ENCODE measurements around the gene LRP5.
"Not testable (repeated sequence)": the region's sequence is repeated elsewhere in the genome, so short reads cannot be mapped to it uniquely, and the experiment has no call there.

Gene LRP5

DNA sequence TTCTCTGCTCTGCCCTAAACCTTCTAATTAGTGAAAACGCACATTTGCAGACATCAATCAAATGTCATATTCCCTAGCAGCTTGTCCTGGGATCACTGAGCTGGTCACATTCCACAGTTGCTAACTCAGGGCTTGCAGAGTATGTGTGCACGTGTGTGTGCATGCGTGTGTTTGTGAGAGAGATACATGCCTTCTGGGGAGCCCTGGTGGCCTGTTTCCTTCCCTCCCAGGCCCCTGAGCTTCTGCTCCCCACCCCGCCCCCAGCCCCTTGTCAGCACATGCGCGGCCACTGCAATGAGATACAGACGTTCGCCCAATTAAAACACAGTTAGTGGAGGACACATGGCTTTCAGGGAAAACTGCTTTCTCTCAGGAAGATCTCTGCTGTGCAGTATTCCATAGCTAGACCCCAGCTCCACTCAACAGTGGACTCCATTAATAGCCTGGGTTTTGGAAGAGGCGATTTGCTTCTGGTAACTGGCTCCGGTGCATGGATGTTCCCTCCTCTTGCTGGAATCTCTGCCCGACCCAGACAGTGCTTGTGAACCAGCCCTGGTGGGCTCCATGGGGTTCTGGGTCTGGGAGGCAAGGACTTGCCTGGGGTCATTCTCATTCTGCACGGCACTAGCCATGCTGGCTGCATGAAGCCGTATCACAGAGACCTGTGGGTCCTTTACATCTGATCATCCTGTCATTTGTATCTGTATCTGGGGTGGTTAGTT is 17.7 kb downstream of the LRP5 start:
- no peak for DNase-seq

DNA sequence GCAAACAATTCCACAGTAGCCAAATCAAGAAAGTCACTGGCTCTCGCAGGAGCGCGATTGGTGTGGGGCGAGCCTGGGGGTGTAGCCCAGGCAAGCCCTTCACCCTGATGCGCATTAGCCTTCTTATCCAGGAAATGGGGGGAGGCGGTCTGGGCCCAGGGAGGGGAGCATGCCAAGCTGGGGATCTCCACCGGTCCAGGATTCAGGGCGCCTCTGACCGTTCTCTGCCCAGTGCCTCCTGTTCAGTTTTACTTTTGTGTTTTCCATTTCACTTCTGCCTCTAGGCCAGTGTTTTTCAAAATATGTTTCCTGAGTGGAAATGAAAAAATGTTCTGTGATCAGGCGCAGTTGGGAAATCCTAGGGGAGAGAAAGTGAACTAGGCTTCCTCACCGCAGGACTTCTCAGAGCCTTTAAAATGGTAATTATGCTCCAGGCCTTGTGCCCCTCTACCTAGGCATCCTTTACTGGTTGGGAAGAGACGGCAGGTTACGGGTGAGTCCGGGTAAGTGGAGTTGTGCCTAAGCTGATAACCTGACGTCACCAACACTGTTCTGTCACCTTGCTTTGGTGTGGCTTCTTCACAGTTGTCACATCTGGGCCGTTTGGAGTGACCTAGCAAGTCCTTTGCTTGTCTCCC is 18.4 kb downstream of the LRP5 start:
- no peak for DNase-seq

DNA sequence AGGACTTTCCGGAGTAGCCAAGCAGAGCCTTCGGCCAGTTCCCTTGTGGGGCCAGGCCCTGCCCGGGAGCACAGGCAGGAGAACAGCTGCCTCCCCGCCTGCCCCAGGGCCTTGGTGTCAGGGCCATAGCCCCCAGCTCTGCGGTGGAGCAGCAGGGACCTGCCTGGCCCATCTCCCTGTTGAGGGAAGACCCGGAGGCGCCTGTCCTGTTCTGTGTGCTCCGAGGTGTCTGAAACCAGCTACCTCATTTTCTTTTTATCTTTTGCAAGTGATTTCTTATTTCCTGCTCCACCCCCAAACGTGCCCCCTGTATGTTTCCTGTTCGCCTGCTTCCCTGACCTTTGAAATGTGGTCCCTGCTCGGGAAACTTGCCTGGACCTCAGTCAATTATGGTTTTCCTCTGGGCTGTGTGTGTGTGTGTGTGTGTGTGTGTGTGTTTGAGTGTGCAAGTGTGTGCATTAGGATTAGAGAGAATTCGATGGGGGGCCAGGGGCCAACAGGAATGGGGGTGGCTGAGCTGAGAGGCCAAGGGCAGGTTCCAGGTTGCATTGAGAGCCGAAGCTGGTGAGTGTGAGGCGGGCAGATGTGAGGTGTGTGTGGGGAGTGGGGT is 19.1 kb downstream of the LRP5 start:
- DNase-seq: peak; percentile 9

DNA sequence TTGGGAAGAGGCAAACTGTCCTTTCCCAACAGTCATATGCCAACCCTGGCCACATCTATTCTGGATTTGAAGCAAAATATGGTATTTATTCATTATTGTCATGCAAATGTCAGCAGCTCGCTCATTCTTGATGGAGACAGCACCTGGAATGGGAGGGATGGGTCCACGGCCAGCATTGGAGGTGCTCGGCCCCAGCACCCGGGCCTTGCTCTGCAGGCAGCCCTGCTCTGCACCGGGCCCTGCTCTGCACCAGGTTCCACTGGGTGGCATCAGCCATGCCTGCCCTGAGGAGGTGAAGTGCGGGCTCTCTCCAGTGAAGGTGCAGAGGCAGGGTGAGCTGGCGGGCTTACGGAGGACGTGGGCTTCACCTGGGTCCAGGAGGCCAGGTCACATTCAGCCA is 19.8 kb downstream of the LRP5 start:
- DNase-seq: no peak

DNA sequence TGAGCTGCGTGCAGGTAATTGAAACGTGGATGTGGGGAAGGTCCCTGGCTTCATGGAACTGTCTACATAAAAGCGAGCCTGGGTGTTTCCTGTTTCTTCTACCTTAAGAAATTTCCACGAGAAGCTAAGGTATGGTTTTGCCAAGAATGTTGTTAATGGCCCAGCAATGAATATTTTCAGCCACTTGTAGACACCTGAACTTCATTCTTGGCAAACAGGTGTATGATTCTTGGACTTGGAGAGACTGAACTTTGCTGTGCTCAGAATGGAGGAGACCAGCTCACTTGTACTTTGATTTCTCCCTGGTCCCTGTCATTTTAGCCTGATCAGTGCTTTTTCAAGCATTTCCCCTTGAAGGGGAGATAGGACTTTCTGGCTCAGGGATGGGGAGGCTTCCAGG is 20.8 kb downstream of the LRP5 start:
- no peak for DNase-seq

DNA sequence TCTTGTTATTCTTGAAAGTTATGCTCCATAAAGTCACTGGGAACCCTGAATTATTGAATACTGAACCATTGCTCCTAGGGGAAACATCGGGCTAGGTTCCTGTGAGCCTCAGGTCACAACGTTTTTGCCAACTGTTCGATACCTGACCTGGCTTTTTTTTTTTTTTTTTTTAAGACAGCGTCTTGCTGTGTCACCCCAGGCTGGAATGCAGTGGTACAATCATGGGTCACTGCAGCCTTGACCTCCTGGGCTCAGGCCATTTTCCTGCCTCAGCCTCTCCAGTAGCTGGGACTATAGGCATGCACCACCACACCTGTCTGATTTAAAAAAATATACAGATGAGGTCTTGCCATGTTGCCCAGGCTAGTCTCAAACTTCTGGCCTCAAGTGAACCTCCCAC is 22.5 kb downstream of the LRP5 start:
- no peak for DNase-seq

DNA sequence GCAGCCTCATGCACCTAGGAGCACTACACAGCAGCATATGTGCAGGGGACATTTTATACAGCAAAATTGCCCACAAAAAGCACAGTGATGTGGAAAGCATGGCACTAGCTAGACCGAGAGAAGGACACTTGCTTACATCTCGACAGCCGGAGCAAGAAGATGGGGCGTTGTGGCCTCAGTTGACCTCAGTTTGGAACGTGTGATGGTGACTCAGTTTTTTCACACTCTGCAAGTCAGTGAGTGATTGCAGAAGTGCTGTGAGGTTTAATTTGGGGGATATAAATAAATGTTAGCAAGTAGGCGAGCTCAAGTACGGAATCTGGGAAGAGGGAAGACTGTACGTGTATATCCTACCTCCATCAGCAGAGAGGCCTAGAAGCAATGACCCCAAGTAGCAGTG is 23.3 kb downstream of the LRP5 start:
- no peak for DNase-seq

DNA sequence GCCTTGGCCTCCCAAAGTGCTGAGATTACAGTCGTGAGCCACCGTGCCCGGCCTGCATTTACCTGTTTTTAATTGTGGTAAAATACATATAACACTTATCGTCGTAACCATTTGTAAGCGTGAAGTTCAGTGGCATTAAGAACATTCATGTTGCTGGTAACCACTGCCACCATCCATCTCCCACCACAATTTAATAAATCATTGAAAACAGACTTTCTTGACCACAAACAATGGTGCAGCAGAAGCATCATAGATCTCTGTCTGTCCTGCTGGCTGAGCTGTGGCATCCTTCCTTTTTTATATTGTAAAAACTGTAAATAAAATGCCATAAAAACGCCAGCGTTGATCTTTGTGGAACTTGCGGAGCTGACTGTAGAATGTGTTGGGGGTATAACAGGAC is 24.3 kb downstream of the LRP5 start:
- DNase-seq: no peak

DNA sequence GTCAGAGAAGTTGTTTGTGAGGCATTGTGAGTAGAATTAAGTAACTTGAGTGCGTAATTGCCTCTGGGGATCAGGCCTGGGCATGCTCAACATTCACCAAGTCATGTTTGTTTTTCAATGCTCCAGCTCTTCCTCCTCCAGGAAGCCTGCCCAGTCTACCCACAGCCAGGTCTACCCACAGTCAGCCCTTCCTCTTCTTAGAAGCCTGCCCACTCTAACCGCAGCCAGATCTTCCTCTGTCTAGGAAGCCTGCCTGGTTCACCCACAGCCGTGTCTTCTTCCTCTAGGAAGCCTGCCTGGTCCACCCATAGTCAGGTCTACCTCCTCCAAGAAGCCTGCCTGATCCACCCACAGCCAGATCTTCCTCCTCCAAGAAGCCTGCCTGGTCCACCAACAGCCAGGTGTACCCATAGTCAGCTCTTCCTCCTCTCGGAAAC is 25.0 kb downstream of the LRP5 start:
- no peak for DNase-seq

DNA sequence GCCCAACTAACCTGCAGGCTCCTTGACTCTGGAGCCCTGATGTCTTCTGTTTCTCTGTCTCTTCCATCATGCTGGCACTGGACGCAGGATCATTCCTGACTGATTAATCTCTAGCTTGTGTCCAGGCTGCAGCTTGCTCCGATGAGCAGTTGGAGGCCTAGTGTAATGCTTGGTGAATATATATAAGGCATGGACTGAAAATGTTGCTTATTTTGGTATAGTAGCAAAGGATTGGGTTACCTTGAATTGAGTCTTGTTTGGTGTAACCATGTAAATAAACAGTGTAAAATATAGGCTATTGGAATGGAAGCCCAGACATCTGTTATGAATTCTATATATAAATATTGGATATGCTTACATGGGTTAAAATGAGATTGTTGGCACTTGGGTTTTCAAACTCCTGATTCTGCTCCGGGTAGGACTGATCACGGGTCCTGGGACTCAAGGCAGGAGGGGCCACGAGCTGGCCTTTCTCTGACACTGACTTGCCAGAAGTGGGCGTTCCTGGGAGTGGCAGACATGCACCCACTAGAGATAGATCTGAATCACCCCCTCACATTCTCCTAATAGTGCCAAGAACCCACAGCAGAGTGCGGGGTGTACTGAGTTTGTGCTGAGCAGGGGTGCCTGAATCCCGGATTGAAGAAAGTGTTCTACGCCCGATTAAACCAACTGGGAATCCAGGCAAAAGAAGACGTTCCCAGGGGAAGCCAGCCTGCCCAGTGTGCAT is 25.8 kb downstream of the LRP5 start:
- no peak for DNase-seq

DNA sequence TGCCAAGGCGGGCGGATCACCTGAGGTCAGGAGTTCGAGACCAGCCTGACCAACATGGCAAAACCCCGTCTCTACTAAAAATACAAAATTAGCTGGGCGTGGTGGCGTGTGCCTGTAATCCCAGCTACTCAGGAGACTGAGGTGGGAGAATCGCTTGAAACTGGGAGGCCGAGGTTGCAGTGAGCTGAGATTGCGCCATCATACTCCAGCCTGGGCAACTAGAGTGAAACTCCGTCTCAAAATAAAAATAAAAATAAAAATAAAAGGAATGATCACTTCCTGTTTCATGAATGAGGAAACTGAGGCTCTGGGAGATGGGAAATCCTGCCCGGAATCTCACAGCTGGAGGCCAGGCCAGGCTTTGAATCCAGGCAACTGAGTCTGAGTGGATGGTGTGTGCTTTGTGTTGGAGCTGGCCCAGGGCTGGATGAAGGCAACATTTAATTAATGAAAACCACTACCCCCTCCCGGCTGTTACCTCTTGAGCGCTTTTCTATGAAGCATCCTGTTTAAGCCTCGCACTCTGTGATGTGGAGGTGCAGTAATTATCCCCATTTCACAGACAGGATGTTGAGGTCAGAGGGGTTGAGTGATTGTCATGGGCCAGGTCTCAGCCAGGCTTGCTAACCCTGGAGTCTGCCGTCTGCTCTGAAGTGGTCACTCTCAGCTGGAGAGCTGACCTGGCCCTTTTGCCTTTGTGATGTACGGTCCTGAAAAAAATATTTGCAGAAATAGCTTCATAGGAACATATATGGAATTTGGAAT is 27.8 kb downstream of the LRP5 start:
- DNase-seq: peak; percentile 61

DNA sequence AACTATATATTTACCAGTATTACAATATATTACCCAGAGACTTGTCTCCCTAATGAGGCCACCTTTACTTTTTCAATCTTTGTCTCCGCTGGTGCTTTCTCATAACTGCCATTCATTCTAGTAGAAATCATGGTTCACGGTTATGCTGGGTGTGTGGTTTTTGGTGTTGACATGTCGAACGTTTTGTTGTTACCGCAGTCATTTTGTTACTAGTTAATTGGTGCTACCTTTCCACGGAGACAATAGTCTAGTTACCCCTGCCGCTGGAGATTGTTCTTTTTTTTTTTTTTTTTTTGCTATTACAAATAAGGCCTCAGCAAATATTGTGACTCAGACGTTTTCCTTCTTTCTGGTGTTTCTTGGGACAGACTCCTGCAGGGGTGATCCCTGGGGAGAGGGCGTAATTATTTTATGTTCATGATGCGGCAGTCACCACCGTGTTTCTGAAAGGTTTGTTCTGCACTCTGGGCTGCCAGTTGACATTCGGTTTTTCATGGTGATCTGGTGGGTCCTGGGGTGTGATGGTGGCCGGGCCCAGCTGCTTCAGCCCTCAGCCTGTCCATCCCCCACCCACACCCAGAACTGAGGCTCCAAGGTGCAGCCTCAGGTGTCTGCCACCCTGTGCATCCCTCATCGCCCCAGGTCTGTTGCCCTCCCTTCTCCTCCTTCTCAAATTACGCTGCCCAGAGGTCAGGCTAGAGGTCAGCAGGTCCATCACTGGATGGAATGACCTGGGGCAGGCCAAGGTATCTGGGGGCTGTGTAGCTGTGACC is 28.6 kb downstream of the LRP5 start:
- DNase-seq: peak; percentile 38

DNA sequence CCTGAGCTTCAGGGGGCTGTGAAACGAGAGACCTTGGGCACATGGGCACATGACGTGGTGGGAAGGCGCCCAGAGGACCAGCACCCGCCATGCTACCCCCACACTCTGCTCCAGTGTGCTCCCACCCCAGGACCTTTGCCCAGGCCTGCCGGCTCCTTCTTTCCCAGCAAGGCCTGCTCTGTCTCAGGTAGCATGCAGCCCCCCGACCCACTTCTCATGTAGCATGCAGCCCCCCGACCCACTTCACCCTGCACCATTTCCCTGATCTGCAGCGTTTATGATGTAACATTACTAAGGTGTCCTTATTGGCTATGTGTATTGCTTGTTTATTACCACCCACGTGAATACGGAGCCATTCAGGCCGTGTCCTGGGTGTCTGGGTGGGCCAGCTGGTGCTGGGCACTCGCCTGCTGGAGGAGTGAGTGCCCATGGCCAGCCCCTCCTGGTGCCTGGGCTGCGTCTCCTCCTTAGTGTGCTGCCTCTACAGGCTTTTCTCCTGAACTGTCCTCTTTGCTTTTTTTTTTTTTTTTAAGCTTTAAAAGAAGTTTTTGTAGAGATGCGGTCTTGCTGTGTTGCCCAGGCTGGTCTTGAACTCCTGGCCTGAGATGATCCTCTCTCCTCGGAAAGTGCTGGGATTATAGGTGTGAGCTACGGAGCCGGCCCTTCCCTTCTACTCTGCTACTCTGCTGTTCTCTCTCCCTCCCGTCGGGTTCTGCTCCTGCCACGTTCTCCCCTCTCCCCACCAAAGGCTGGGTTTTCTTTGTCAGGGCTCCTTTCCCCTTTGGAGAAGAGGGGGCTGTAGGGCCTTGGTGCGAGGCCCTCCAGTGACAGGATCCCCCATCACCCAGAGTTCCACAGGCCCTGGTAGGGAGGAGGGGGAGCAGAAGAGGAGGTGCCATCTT is 29.4 kb downstream of the LRP5 start:
- no peak for DNase-seq

DNA sequence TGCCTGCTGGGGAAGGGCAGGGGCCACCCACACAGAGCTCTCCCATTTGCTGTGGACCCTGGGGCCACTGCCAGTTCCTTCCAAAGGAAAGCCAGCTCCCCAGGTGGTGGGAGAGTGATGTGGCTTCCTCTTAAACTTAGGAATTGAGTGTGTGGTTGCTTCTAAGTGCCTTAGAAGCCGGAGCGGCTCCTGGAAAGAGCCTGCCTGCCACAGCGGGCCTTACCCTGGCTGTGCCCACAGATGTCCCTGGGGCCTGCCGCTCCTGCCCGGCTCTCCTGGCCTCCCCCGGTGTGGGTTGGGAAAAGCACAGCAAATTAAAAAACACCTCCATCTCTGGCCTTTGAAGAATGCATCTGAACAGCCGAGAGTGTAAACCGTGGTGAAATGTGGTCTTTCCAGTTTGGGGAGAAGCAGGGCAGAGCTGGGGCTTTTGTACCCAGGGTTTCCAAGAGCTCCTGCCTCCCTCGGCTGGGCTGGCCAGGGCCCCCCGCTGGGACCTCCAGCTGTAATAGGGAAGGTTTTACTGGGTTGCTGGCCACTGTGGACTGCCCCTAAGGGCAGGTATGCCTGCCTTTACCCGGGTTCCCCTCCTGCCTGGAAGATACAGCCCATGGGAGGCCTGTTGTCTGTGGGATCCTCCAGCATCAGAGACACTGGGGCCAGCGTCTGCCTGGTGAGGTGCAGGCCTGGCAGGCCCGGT is 30.2 kb downstream of the LRP5 start:
- DNase-seq: no peak

DNA sequence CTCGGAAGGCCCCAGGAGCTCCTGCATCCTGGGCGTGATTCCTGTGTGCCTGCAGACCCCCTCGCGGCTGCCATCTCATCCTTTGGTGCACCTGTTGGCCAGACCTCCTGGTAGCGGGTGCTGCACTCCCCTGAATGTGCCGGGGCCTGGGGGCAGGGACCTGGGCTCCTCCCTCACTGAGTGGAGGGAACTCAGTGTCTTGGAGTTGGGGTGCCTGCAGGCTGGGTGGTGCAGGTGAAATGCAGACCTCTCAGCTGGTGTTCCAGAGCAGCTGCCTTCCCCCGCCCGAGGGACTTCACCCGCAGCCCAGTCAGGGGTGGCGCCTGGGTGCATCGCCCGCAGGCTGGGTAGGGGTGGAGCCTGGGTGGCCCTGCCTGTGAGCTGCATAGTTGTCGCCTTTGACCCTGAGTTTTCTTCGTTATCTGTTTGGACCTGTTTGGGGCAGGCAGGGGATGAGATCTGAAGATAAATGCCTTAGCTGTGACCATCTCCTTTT is 31.4 kb downstream of the LRP5 start:
- DNase-seq: no peak

DNA sequence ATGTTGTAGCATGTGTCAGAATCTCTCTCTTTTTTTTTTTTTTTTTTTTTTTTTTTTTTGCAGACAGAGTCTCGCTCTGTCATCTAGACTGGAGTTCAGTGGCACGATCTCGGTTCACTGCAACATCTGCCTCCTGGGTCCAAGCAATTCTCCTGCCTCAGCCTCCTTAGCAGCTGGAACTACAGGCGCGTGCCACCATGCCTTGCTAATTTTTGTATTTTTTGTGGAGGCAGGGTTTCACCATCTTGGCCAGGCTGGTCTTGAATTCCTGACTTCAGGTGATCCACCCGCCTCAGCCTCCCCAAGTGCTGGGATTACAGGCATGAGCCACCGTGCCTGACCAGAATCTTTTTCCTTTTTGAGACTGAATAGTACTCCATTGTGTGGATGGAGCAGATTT is 32.4 kb downstream of the LRP5 start:
- DNase-seq: not testable (repeated sequence)

DNA sequence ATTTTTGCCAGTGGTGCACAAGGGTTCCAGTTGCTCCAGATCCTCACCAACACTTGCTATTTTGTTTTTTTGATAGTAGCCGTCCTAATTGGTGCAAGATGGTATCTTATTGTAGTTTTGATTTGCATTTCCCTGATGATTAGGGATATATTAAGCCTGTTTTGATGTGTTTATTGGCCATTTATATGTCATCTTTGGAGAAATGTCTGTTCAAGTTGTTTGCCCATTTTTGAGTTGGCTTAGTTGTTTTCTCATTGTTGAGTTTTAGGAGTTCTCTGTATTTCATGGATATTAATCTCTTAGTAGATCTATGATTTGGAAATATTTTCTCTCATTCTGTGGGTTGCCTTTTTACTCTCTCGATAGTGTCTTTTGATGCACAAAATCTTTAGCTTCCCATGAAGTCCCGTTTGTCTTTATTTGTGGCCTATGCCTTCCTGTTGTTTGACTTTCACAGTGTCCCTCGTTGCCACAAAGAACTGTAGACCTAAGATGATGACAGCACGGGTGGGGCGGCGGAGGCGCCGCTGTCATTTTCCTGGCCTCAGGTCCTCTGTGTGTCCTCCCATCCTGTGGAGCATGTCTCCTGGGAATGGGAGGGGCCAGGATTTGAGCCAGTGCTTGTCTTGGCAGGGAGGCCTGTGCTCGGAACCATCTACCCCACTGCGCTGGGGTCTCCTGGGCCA is 33.5 kb downstream of the LRP5 start:
- no peak for DNase-seq

DNA sequence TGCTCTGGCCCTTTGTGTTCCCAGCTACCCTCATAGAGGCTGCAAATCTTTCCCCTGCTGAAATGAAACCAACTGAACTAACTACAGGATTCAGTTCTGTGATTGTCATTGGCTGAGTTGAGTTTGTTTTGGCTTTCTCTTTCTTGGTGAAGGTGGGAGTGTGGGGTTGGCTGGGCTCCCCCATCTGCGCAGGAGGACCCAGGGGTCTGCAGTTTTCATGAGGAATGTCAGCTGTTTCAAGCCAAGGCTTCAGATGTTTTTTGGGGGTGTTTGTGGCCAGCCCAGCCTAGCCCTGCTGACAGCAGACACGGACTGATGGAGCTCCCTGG is 34.0 kb downstream of the LRP5 start:
- DNase-seq: no peak

DNA sequence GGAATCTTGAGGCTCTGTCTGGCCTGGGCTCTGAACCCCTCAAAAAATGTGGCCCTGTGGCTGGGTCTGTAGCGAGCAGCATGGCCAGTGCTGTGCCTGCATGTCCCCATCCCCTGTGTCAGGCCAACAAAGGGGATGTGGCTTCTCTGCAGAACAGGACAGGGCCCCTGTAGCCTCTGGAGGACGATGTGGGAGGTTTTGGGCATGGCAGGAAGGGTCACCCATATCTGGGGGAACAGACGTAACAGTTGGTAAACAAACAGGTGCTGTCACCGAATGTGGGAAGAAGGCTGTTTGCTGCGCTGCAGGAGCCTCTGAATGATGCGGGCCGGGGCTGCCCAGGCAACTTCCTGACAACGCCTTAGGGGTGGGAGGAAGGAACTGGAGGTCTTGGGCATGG is 35.0 kb downstream of the LRP5 start:
- DNase-seq: no peak

DNA sequence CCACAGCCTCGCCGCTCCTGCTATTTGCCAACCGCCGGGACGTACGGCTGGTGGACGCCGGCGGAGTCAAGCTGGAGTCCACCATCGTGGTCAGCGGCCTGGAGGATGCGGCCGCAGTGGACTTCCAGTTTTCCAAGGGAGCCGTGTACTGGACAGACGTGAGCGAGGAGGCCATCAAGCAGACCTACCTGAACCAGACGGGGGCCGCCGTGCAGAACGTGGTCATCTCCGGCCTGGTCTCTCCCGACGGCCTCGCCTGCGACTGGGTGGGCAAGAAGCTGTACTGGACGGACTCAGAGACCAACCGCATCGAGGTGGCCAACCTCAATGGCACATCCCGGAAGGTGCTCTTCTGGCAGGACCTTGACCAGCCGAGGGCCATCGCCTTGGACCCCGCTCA is 35.5 kb downstream of the LRP5 start:
- DNase-seq: no peak

Measured in CD4-positive, alpha-beta T cell treated with Interleukin-17A for 1 hour (primary cell).